ENCODE measurements around the gene SSTR3. TPM values are rescaled to one million over a fixed set of nuclear protein-coding genes. Genes with fewer than 3 reads are reported as not detected.

SSTR3 gene
- total RNA-seq, 2 donors from 2014 or later, result 0.11 to 0.20 TPM

- peak; percentile 94 for TF ChIP-seq CTCF (conservative IDR thresholded peaks at IDR 0.05)
- Mint-ChIP-seq H3K36me3 (ENCODE audit: low read depth) (no peaks in the 10 kb centered on the region), H3K4me3 (no peak overlapping the region), H3K27me3 (ENCODE audit: insufficient read depth) (peaks cover 8% of the 10 kb centered on the region), H3K27ac (no peak overlapping the region), H3K9me3 (peaks cover 1% of the 10 kb centered on the region), H3K4me1 (peaks cover 4% of the 10 kb centered on the region)
- DNase-seq, result peak; percentile 95
- H3K4me1 ChIP-seq (ENCODE audit: control insufficient read depth, insufficient read depth, low read length), result no peaks in the 10 kb centered on the region
- WGBS, 2 experiments (ENCODE audit: insufficient coverage in 1 of 2, insufficient read length in 1 of 2), result 25 to 27% methylated on average over 12 to 13 of the region's 13 CpGs
- no peak overlapping the region for H3K4me3 ChIP-seq (ENCODE audit: low read length)
- H3K36me3 ChIP-seq (ENCODE audit: control insufficient read depth, insufficient read depth, low read length), result no peaks in the 10 kb centered on the region
- H3K27me3 ChIP-seq (ENCODE audit: control insufficient read depth, insufficient read depth, low read length, poor library complexity, severe bottlenecking), result no peaks in the 10 kb centered on the region
- H3K27ac ChIP-seq (ENCODE audit: low read depth, low read length), result no peak overlapping the region
- no peaks in the 10 kb centered on the region for H3K9me3 ChIP-seq (ENCODE audit: control insufficient read depth, low read length)
- no peak overlapping the region for H3K9ac ChIP-seq (ENCODE audit: extremely low read depth, low read length, poor library complexity, severe bottlenecking)
These were observed 45.6 kb downstream of the SSTR3 start for GRCh38 chr22:37166675-37167066.

- H3K27ac ChIP-seq (ENCODE audit: low read depth, low read length), result no peak overlapping the region
These were observed 46.2 kb downstream of the SSTR3 start for GRCh38 chr22:37165940-37166674.

GRCh38 chr22:37165066-37165465 is 47.2 kb downstream of the SSTR3 start:
- Histone ChIP-seq H3K4me1 (ENCODE audit: control insufficient read depth, insufficient read depth, low read length) (no peaks in the 10 kb centered on the region), H3K4me3 (ENCODE audit: low read length) (no peak overlapping the region), H3K27ac (ENCODE audit: low read depth, low read length) (no peak overlapping the region), H3K36me3 (ENCODE audit: control insufficient read depth, insufficient read depth, low read length) (no peaks in the 10 kb centered on the region), H3K9me3 (ENCODE audit: control insufficient read depth, low read length) (no peaks in the 10 kb centered on the region), H3K9ac (ENCODE audit: extremely low read depth, low read length, poor library complexity, severe bottlenecking) (no peak overlapping the region), H3K27me3 (ENCODE audit: control insufficient read depth, insufficient read depth, low read length, poor library complexity, severe bottlenecking) (no peaks in the 10 kb centered on the region)
- TF ChIP-seq CTCF (conservative IDR thresholded peaks at IDR 0.05), result no peak
- H3K36me3 Mint-ChIP-seq (ENCODE audit: low read depth), result no peaks in the 10 kb centered on the region
- H3K4me1 Mint-ChIP-seq, result peaks cover 4% of the 10 kb centered on the region
- H3K27me3 Mint-ChIP-seq (ENCODE audit: insufficient read depth), result peaks cover 8% of the 10 kb centered on the region
- no peak overlapping the region for H3K4me3 Mint-ChIP-seq
- 89 to 96% methylated on average over 9 of the region's 9 CpGs for WGBS, 2 experiments (ENCODE audit: insufficient coverage in 1 of 2, insufficient read length in 1 of 2)
- H3K27ac Mint-ChIP-seq, result no peak overlapping the region
- H3K9me3 Mint-ChIP-seq, result peaks cover 5% of the 10 kb centered on the region
- DNase-seq, result no peak

More at GRCh38 chr22:37165940-37166674, 46.2 kb downstream of the SSTR3 start:
- 73 to 81% methylated on average over 20 to 25 of the region's 25 CpGs for WGBS, 2 experiments (ENCODE audit: insufficient coverage in 1 of 2, insufficient read length in 1 of 2)
- peaks cover 4% of the 10 kb centered on the region for H3K4me1 Mint-ChIP-seq
- H3K27ac Mint-ChIP-seq, result no peak overlapping the region
- H3K9me3 ChIP-seq (ENCODE audit: control insufficient read depth, low read length), result no peaks in the 10 kb centered on the region
- H3K4me3 Mint-ChIP-seq, result no peak overlapping the region
- H3K4me1 ChIP-seq (ENCODE audit: control insufficient read depth, insufficient read depth, low read length), result no peaks in the 10 kb centered on the region
- H3K9ac ChIP-seq (ENCODE audit: extremely low read depth, low read length, poor library complexity, severe bottlenecking), result no peak overlapping the region
- peaks cover 6% of the 10 kb centered on the region for H3K27me3 Mint-ChIP-seq (ENCODE audit: insufficient read depth)
- H3K9me3 Mint-ChIP-seq, result peaks cover 4% of the 10 kb centered on the region
- H3K36me3 Mint-ChIP-seq (ENCODE audit: low read depth), result no peaks in the 10 kb centered on the region
- H3K27me3 ChIP-seq (ENCODE audit: control insufficient read depth, insufficient read depth, low read length, poor library complexity, severe bottlenecking), result no peaks in the 10 kb centered on the region
- H3K4me3 ChIP-seq (ENCODE audit: low read length), result no peak overlapping the region
- no peak for DNase-seq
- TF ChIP-seq CTCF (conservative IDR thresholded peaks at IDR 0.05), result no peak
- H3K36me3 ChIP-seq (ENCODE audit: control insufficient read depth, insufficient read depth, low read length), result no peaks in the 10 kb centered on the region

Measured in endodermal cell (in vitro differentiated cells).